Central memory CD4-positive, alpha-beta T cell (primary cell): ENCODE results near the gene SLC39A11.

Experiments used
- DNase-seq: peaks from one replicate; pipeline ENCODE4 v3.0.0; 2022

Gene SLC39A11

GRCh38 chr17:72702998-72703397, 389.5 kb downstream of the SLC39A11 start:
- DNase-seq, result no peak

GRCh38 chr17:72702136-72702735, 390.3 kb downstream of the SLC39A11 start:
- no peak for DNase-seq

GRCh38 chr17:72700226-72700625, 392.3 kb downstream of the SLC39A11 start:
- no peak for DNase-seq

- DNase-seq, result no peak
Observed at GRCh38 chr17:72699545-72699944, 392.9 kb downstream of the SLC39A11 start.

GRCh38 chr17:72697602-72698146, 394.8 kb downstream of the SLC39A11 start:
- DNase-seq, result no peak

- DNase-seq, result no peak
Observed at GRCh38 chr17:72696721-72697120, 395.8 kb downstream of the SLC39A11 start.

GRCh38 chr17:72696156-72696555, 396.3 kb downstream of the SLC39A11 start:
- DNase-seq, result no peak

- no peak for DNase-seq
Observed at GRCh38 chr17:72693956-72694355, 398.5 kb downstream of the SLC39A11 start.

GRCh38 chr17:72693151-72693878, 399.2 kb downstream of the SLC39A11 start:
- no peak for DNase-seq

GRCh38 chr17:72692676-72693075, 399.8 kb downstream of the SLC39A11 start:
- no peak for DNase-seq

- DNase-seq, result no peak
Observed at GRCh38 chr17:72691586-72691985, 400.9 kb downstream of the SLC39A11 start.

GRCh38 chr17:72691017-72691416, 401.5 kb downstream of the SLC39A11 start:
- DNase-seq, result no peak

GRCh38 chr17:72687886-72688285, 404.6 kb downstream of the SLC39A11 start:
- DNase-seq, result no peak

- DNase-seq, result no peak
Observed at GRCh38 chr17:72684405-72685020, 408.0 kb downstream of the SLC39A11 start.

- DNase-seq, result no peak
Observed at GRCh38 chr17:72683506-72684404, 408.7 kb downstream of the SLC39A11 start.

GRCh38 chr17:72682605-72683004, 409.9 kb downstream of the SLC39A11 start:
- no peak for DNase-seq

- no peak for DNase-seq
Observed at GRCh38 chr17:72681844-72682243, 410.6 kb downstream of the SLC39A11 start.

GRCh38 chr17:72677714-72678390, 414.6 kb downstream of the SLC39A11 start:
- no peak for DNase-seq

GRCh38 chr17:72677108-72677507, 415.4 kb downstream of the SLC39A11 start:
- no peak for DNase-seq

GRCh38 chr17:72672729-72673128, 419.8 kb downstream of the SLC39A11 start:
- DNase-seq, result no peak

GRCh38 chr17:72671016-72671415, 421.5 kb downstream of the SLC39A11 start:
- DNase-seq, result no peak
